ENCODE results near the gene ZNF618. TPM values are rescaled to one million over a fixed set of nuclear protein-coding genes. Genes with fewer than 3 reads are reported as not detected.

ZNF618 gene
- total RNA-seq, 1 donor from 2014 or later: 10.2 TPM

DNA sequence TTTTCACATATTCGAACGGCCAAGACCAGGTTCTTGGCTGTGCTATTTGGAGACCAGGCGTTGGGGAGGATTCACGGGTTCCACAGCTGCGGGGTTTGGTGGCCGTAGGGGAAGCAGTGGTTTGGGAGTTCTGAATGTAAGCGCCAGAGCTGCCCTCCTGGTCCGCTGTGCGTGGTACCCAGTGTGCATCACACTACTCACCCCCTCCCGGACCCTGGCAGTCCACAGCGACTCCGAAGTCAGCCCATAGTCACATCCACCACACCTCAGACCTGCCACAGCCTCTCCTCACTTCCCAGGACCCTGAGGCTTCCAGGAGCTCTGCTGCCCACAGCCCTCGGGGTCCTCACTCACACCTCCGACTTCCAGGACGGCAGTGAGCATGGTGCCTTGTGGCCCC lies 175.2 kb downstream of the ZNF618 start:
- no peak for ATAC-seq
- DNase-seq: no peak
- Histone ChIP-seq H3K9me3 (no peaks in the 10 kb centered on the region), H3K27ac (no peak overlapping the region), H3K4me1 (no peaks in the 10 kb centered on the region), H3K4me3 (no peak overlapping the region), H3K27me3 (ENCODE audit: low read depth) (no peaks in the 10 kb centered on the region), H3K36me3 (peaks cover 25% of the 10 kb centered on the region)
- intact Hi-C loops (cut with DNase I): no loop called here
- TF ChIP-seq, protein P1, sequence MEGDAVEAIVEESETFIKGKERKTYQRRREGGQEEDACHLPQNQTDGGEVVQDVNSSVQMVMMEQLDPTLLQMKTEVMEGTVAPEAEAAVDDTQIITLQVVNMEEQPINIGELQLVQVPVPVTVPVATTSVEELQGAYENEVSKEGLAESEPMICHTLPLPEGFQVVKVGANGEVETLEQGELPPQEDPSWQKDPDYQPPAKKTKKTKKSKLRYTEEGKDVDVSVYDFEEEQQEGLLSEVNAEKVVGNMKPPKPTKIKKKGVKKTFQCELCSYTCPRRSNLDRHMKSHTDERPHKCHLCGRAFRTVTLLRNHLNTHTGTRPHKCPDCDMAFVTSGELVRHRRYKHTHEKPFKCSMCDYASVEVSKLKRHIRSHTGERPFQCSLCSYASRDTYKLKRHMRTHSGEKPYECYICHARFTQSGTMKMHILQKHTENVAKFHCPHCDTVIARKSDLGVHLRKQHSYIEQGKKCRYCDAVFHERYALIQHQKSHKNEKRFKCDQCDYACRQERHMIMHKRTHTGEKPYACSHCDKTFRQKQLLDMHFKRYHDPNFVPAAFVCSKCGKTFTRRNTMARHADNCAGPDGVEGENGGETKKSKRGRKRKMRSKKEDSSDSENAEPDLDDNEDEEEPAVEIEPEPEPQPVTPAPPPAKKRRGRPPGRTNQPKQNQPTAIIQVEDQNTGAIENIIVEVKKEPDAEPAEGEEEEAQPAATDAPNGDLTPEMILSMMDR (IDR thresholded peaks at IDR 0.05): no peak

DNA sequence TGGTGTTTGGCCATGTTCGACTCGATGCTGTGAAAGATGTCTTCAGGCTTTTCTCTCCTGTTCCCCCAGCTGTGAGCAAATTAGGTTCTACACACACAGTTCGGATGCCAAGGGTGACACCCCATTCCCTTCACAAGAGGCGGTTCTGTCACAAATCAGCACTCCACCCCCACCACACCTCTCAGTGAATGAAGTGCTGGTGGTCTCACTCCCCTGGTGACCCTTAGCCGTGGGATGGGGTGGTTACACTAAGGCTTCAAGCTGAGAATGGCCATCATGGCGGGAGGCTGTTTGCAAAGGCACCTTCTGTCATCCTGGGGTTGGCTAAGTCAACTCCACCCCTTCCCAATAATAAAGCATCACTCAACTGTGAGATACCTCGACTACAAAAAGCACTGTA lies 175.6 kb downstream of the ZNF618 start:
- Histone ChIP-seq H3K4me1 (no peaks in the 10 kb centered on the region), H3K4me3 (no peak overlapping the region), H3K9me3 (no peaks in the 10 kb centered on the region), H3K27ac (no peak overlapping the region), H3K27me3 (ENCODE audit: low read depth) (no peaks in the 10 kb centered on the region), H3K36me3 (peaks cover 25% of the 10 kb centered on the region)
- TF ChIP-seq, protein P1 (IDR thresholded peaks at IDR 0.05): no peak
- intact Hi-C loops (cut with DNase I): no loop called here
- DNase-seq: no peak
- ATAC-seq: no peak

DNA sequence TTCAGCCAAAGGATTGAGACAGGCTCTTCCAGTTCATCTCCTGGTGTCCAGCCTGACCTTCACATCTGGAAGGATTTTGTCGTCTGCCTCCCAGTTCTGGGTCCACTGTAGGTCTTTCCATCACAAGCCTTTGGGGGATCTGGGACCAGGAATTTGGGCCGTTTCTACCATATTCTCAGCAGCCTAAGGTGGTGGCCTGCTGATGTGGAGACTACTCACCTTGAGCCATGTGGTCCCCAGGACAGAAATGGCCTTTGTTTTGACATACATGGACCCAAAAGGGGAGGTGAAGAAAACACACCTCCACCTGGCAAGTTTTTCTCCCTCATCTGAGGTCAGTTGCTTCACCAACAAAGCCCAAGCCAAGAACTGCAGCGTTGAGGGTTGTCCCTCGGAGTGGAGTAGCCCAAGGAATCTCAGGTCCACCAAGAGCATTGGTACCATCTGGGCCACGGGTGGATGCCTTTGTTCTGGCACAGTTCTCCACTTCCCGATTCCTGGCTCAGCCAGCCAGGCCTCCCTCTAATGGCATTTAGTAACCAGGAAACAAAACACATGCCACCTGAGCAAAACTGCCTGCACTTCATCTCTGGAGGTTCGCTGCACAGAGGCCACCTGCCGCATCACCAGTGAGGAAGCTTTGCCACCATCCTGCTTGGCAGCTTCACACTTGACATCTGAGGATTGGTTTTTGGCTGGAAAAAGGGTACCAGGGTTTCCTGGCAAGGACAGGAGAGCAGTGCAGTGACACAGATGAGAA lies 177.3 kb downstream of the ZNF618 start:
- no peak overlapping the region for H3K4me3 ChIP-seq
- H3K36me3 ChIP-seq: peaks cover 22% of the 10 kb centered on the region
- no peak for ATAC-seq
- no peak overlapping the region for H3K27ac ChIP-seq
- no peaks in the 10 kb centered on the region for H3K27me3 ChIP-seq (ENCODE audit: low read depth)
- H3K4me1 ChIP-seq: no peaks in the 10 kb centered on the region
- H3K9me3 ChIP-seq: no peaks in the 10 kb centered on the region
- DNase-seq: no peak
- TF ChIP-seq, protein P1 (IDR thresholded peaks at IDR 0.05): no peak
- intact Hi-C loops (cut with DNase I): no loop called here

DNA sequence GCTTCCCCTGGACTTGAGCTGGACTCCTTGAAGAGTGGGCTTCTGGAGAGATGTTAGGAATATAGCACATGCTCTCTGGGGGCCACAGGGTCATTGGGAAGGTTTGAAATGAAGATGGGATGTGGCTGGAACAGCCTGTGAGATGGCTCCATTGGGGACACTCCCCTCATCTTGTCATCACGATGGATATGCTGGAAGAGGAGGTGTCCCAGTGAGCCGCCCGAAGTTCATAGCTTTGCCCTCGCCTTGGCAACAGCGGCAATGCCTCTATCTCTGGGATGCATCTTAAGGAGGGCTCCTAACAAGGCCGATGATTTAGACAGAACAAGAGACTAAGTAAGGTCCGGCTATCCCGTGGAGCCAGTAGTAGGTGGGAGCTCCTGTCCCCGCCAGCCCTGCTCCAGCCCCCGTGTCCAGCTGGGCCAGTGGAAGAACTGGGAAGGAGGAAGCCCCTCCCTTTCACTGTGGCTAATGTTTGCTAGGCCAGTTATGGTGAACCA lies 178.1 kb downstream of the ZNF618 start:
- no peaks in the 10 kb centered on the region for H3K9me3 ChIP-seq
- H3K27ac ChIP-seq: no peak overlapping the region
- ATAC-seq: no peak
- H3K27me3 ChIP-seq (ENCODE audit: low read depth): no peaks in the 10 kb centered on the region
- no peaks in the 10 kb centered on the region for H3K4me1 ChIP-seq
- peaks cover 13% of the 10 kb centered on the region for H3K36me3 ChIP-seq
- intact Hi-C loops (cut with DNase I): no loop called here
- no peak for DNase-seq
- no peak overlapping the region for H3K4me3 ChIP-seq
- TF ChIP-seq, protein P1 (IDR thresholded peaks at IDR 0.05): no peak

DNA sequence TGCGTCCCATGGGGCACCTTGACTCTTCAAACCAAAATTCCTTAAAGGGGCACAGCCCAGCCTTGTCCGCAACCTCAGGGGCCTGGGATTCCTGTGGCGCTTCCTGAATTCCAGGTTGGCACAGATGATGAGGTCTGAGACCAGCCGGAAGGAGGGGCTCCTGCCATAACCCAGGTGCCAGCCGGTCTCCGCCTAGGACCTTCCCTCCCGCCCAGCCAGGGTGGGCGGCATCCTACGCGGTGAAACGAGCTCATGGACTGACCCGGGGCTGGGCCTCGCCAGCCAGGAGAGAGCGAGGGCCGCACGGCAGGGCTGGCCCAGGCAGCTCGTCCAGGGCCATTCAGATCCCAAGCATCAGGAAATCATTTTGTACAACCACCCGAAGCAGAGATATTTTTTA lies 179.0 kb downstream of the ZNF618 start:
- no peaks in the 10 kb centered on the region for H3K9me3 ChIP-seq
- ATAC-seq (no peak), DNase-seq (no peak)
- no peaks in the 10 kb centered on the region for H3K4me1 ChIP-seq
- no peak overlapping the region for H3K4me3 ChIP-seq
- intact Hi-C loops (cut with DNase I): no loop called here
- no peak overlapping the region for H3K27ac ChIP-seq
- H3K36me3 ChIP-seq: peaks cover 5% of the 10 kb centered on the region
- no peaks in the 10 kb centered on the region for H3K27me3 ChIP-seq (ENCODE audit: low read depth)
- TF ChIP-seq, protein P1 (IDR thresholded peaks at IDR 0.05): no peak

All from lower lobe of right lung (tissue), 2 donors.